Measurements from ENCODE around the gene FNDC4. TPM values are rescaled to one million over a fixed set of nuclear protein-coding genes. Genes with fewer than 3 reads are reported as not detected.

The FNDC4 gene
- total RNA-seq, 1 donor from 2014 or later, result 2.0 TPM

GRCh38 chr2:27461118-27461517 lies 33.9 kb downstream of the FNDC4 start:
- ATAC-seq (no peak), DNase-seq (no peak)
- peaks cover 41% of the 10 kb centered on the region for H3K36me3 ChIP-seq
- intact Hi-C loops (cut with DNase I), result no loop called here
- H3K9me3 ChIP-seq, result no peaks in the 10 kb centered on the region
- no peaks in the 10 kb centered on the region for H3K4me1 ChIP-seq
- H3K27me3 ChIP-seq, result no peaks in the 10 kb centered on the region
- TF ChIP-seq CTCF (IDR thresholded peaks at IDR 0.05), result no peak
- H3K4me3 ChIP-seq, result no peak overlapping the region
- no peak overlapping the region for H3K27ac ChIP-seq

DNA sequence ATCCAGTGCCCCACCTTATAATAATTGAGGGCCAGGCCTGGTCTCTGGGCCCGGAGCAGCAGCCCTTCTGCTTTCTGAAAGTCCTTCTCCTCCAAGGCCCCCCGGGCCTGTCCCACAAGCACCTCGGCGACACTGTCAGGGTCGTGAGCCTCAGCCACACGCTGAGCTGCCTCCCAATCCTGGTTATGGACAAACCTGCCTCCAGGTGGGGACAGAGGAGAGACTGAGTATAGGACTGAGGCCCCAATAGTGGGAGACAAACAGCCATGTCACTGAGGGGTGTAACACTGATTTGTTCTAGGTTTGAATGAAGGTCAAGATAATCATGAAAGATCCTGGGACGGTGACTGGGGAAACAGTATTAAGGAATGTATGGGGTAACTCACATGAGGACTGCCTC lies 41.0 kb downstream of the FNDC4 start:
- no peak overlapping the region for H3K27ac ChIP-seq
- no peak for TF ChIP-seq CTCF (IDR thresholded peaks at IDR 0.05)
- H3K27me3 ChIP-seq, result no peaks in the 10 kb centered on the region
- intact Hi-C loops (cut with DNase I), result no loop called here
- no peak for ATAC-seq
- DNase-seq, result no peak
- H3K4me1 ChIP-seq, result no peaks in the 10 kb centered on the region
- peaks cover 75% of the 10 kb centered on the region for H3K36me3 ChIP-seq
- H3K4me3 ChIP-seq, result no peak overlapping the region
- H3K9me3 ChIP-seq, result no peaks in the 10 kb centered on the region

GRCh38 chr2:27451095-27451494 lies 43.9 kb downstream of the FNDC4 start:
- Histone ChIP-seq H3K27me3 (no peaks in the 10 kb centered on the region), H3K36me3 (peaks cover 62% of the 10 kb centered on the region), H3K4me3 (no peak overlapping the region), H3K9me3 (no peaks in the 10 kb centered on the region), H3K4me1 (no peaks in the 10 kb centered on the region), H3K27ac (no peak overlapping the region)
- DNase-seq, result no peak
- no peak for TF ChIP-seq CTCF (IDR thresholded peaks at IDR 0.05)
- ATAC-seq, result no peak
- intact Hi-C loops (cut with DNase I), result no loop called here

GRCh38 chr2:27448381-27448780 lies 46.6 kb downstream of the FNDC4 start:
- no peak for TF ChIP-seq CTCF (IDR thresholded peaks at IDR 0.05)
- no peak for ATAC-seq
- DNase-seq, result no peak
- Histone ChIP-seq H3K36me3 (peaks cover 40% of the 10 kb centered on the region), H3K4me1 (no peaks in the 10 kb centered on the region), H3K4me3 (no peak overlapping the region), H3K27ac (no peak overlapping the region), H3K9me3 (no peaks in the 10 kb centered on the region), H3K27me3 (no peaks in the 10 kb centered on the region)
- intact Hi-C loops (cut with DNase I), result no loop called here

- H3K4me3 ChIP-seq, result no peak overlapping the region
- no peaks in the 10 kb centered on the region for H3K4me1 ChIP-seq
- intact Hi-C loops (cut with DNase I), result no loop called here
- no peaks in the 10 kb centered on the region for H3K27me3 ChIP-seq
- peak; percentile 71 for DNase-seq
- TF ChIP-seq CTCF (IDR thresholded peaks at IDR 0.05), result no peak
- ATAC-seq, result peak; percentile 67
- H3K9me3 ChIP-seq, result no peaks in the 10 kb centered on the region
- H3K36me3 ChIP-seq, result peaks cover 38% of the 10 kb centered on the region
- H3K27ac ChIP-seq, result peak overlapping the region; percentile 28
Measured at GRCh38 chr2:27446057-27446456, 48.9 kb downstream of the FNDC4 start.

- no peak for ATAC-seq
- no peak for DNase-seq
- Histone ChIP-seq H3K9me3 (no peaks in the 10 kb centered on the region), H3K4me1 (no peaks in the 10 kb centered on the region), H3K27me3 (no peaks in the 10 kb centered on the region), H3K36me3 (peaks cover 43% of the 10 kb centered on the region), H3K4me3 (no peak overlapping the region), H3K27ac (peak overlapping the region; percentile 28)
- no peak for TF ChIP-seq CTCF (IDR thresholded peaks at IDR 0.05)
- intact Hi-C loops (cut with DNase I), result no loop called here
Measured at GRCh38 chr2:27445615-27446014, 49.4 kb downstream of the FNDC4 start.

Data from upper lobe of right lung (tissue), 1 donor.